Tibial artery (tissue), 4 donors: ENCODE measurements around the gene ACAP3.

ENCODE experiments used
- DNase-seq, 2 donors: peaks; one replicate each; pipeline ENCODE4 v3.0.0-alpha.2; 2019
- H3K27ac ChIP-seq, 2 donors: fragments of 200-600 bp; sonication (generic) in 1 of 2; 1 replicate in 1 of 2; 2 replicates in 1 of 2; pipeline ENCODE4 v1.5.1; 2018 to 2019; ENCODE audit warnings: mild to moderate bottlenecking in 1 of 2
- H3K27me3 ChIP-seq, 2 donors: fragments of 200-600 bp; sonication (generic) in 1 of 2; one replicate each; pipeline versions ENCODE4 v1.5.1 to v1.6.0; 2016 to 2019
- H3K36me3 ChIP-seq, 3 donors: fragments of 200-600 bp; sonication (generic) in 2 of 3; one replicate each; pipeline ENCODE4 v1.5.1; 2016 to 2019; ENCODE audit warnings: mild to moderate bottlenecking in 2 of 3
- H3K4me1 ChIP-seq, 4 donors: fragments of 200-600 bp; sonication (generic) in 2 of 4; 1 replicate in 3 of 4; 2 replicates in 1 of 4; pipeline ENCODE4 v1.5.1; 2016 to 2019
- H3K4me3 ChIP-seq, 2 donors: fragments of 200-600 bp; sonication (generic) in 1 of 2; 1 replicate in 1 of 2; 2 replicates in 1 of 2; pipeline ENCODE4 v1.5.1; 2018 to 2019; ENCODE audit warnings: mild to moderate bottlenecking in 2 of 2
- H3K9me3 ChIP-seq, 3 donors: fragments of 200-600 bp; sonication (generic) in 1 of 3; one replicate each; pipeline ENCODE4 v1.5.1; 2016 to 2019
- intact Hi-C: fragments of 100-400 bp; cut with DNase I; formaldehyde crosslinking; loops from one replicate; pipeline ENCODE4 v1.15.0; 2023; ENCODE audit warnings: low total_unique reads
- TF ChIP-seq, protein P1 (sequence below), 2 experiments: fragments of 200-600 bp in 1 of 2; fragments of 450-650 bp in 1 of 2; IDR thresholded peaks; one replicate each; pipeline ENCODE4 v1.5.1; 2017 to 2019; ENCODE audit warnings: antibody characterized with exemption in 2 of 2, mild to moderate bottlenecking in 1 of 2, moderate library complexity in 1 of 2

The ACAP3 gene, protein sequence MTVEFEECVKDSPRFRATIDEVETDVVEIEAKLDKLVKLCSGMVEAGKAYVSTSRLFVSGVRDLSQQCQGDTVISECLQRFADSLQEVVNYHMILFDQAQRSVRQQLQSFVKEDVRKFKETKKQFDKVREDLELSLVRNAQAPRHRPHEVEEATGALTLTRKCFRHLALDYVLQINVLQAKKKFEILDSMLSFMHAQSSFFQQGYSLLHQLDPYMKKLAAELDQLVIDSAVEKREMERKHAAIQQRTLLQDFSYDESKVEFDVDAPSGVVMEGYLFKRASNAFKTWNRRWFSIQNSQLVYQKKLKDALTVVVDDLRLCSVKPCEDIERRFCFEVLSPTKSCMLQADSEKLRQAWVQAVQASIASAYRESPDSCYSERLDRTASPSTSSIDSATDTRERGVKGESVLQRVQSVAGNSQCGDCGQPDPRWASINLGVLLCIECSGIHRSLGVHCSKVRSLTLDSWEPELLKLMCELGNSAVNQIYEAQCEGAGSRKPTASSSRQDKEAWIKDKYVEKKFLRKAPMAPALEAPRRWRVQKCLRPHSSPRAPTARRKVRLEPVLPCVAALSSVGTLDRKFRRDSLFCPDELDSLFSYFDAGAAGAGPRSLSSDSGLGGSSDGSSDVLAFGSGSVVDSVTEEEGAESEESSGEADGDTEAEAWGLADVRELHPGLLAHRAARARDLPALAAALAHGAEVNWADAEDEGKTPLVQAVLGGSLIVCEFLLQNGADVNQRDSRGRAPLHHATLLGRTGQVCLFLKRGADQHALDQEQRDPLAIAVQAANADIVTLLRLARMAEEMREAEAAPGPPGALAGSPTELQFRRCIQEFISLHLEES

DNA sequence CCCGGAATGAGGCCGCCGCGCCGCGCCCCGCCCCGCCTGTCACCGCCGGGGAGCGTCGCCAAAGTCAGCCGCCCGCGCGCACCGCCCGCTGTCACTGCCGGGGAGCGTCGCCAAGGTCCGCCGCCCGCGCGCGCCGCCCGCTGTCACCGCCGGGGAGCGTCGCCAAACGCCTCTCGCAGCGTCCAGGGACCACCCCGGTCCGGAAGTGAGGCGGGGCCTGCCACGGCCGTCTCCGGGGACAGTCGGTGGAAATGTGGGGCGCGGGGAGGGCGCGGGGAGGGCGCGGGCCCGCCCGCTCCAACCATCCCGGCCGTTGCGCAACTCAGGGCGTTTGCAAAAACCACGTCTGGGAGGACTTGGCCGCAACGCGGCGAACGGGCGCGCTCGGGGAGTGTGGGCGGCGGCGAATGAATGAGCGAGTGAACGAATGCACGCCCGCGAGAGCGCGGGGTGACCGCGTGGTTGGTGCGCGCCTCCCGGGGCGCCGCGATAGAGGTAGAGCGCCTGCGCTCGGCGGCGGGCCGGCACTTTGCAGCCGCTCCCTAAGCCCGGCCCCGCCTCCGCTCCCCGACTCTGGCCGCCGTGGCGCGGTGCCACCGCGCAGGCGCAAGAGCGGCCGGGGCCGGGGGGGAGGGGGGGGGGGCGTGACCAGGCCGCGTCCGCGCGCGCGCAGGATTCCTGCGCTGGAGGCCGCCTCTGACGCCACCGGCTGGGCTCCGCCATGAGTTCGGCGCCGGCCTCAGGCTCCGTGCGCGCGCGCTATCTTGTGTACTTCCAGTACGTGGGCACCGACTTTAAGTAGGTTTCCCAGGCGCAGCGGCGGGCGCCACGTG lies at the start of gene ACAP3, which contains the start of gene PUSL1:
ACAP3 (minus strand) TSS at position 8 of the 833 bp plus-strand sequence. CDS start 115 bp downstream, outside the sequence.
PUSL1 (plus strand) TSS at position 675 of the 833 bp plus-strand sequence; CDS start at position 722, 47 bp downstream.
- H3K4me1 ChIP-seq: peaks cover 0 to 58% (median 49%) of the 10 kb centered on the region in 4 donors
- H3K9me3 ChIP-seq: no peaks in the 10 kb centered on the region
- H3K4me3 ChIP-seq: peak within 1 kb of the TSS; percentile 80 to 94
- intact Hi-C loops: no loop called here
- H3K27ac ChIP-seq: peak within 1 kb of the TSS; percentile 92 to 97
- peaks cover 19 to 27% (median 26%) of the 10 kb centered on the region in 3 donors for H3K36me3 ChIP-seq
- TF ChIP-seq, protein P1, sequence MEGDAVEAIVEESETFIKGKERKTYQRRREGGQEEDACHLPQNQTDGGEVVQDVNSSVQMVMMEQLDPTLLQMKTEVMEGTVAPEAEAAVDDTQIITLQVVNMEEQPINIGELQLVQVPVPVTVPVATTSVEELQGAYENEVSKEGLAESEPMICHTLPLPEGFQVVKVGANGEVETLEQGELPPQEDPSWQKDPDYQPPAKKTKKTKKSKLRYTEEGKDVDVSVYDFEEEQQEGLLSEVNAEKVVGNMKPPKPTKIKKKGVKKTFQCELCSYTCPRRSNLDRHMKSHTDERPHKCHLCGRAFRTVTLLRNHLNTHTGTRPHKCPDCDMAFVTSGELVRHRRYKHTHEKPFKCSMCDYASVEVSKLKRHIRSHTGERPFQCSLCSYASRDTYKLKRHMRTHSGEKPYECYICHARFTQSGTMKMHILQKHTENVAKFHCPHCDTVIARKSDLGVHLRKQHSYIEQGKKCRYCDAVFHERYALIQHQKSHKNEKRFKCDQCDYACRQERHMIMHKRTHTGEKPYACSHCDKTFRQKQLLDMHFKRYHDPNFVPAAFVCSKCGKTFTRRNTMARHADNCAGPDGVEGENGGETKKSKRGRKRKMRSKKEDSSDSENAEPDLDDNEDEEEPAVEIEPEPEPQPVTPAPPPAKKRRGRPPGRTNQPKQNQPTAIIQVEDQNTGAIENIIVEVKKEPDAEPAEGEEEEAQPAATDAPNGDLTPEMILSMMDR (IDR thresholded peaks at IDR 0.05): peak in 1 of 2 experiments; percentile 7
- no peaks in the 10 kb centered on the region for H3K27me3 ChIP-seq
- DNase-seq: peak; percentile 91 to 95

DNA sequence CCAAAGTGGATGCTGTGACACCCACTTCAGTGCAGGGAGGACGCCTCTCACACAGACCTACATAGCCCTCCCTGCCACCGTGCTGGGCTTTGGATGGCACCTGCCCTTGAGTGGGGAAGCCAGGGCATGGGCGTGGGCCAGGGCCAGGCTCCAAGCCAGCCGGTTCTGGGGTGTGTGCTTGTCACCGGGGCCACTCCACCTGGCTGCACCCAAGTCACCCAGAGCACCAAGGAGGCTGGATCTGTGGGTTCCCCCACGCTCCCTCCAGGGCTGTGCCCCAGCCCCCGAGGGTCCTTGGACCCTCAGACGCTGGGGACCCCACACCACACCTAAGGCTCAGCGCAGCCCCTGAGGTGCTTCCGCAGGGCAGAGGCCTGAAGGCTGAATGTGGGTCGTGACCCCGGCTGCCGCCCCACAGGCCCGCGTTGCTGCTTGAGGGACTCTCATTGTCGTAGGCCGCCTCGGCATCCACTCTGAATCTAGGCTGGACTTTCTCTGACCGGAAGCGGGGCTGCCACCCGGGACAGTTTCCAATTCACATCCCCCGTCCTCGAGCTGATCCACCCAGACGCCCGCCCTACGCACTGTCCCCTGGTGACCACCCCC lies 49.2 kb upstream of the ACAP3 start:
- H3K27ac ChIP-seq: peak overlapping the region; percentile 94 to 97
- peaks cover 9 to 27% (median 24%) of the 10 kb centered on the region in 3 donors for H3K36me3 ChIP-seq
- intact Hi-C loops: no loop called here
- H3K4me3 ChIP-seq: peak overlapping the region; percentile 71 to 78
- H3K9me3 ChIP-seq: no peaks in the 10 kb centered on the region
- H3K27me3 ChIP-seq: no peaks in the 10 kb centered on the region
- H3K4me1 ChIP-seq: peaks cover 0 to 96% (median 81%) of the 10 kb centered on the region in 4 donors
- TF ChIP-seq, protein P1 (IDR thresholded peaks at IDR 0.05): no peak
- no peak for DNase-seq

DNA sequence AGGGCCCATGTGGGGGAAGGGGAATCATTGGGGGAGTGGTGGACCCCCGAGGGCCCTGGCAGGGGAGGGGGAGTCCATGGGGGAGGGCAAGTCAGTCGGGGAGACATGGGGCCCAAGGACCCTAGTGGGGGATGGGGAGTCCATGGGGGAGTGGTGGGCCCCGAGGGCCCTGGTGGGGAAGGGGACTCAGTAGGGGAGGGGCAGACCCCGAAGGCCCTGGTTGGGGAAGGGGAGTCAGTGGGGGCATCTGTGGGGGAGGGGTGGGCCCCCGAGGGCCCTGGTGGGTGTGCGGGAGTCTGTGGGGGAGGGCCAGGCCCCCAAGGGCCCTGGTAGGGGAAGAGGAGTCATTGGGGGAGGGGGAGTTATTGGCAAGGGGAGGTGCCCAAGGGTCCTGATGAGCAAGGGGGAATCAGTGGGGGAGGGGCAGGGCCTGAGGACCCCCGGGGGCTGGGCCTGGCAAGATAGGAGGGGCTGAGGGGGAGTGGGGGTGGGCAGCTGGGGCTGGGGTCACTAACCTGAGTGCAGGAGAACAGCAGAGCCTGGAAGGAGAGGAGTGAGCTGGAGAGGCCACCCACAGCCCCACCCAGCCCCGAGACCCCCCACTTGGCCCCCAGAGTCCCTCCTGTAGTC lies 48.6 kb upstream of the ACAP3 start:
- peak overlapping the region; percentile 71 to 78 for H3K4me3 ChIP-seq
- DNase-seq: no peak
- TF ChIP-seq, protein P1 (IDR thresholded peaks at IDR 0.05): no peak
- peaks cover 0 to 99% (median 84%) of the 10 kb centered on the region in 4 donors for H3K4me1 ChIP-seq
- H3K27ac ChIP-seq: peak overlapping the region; percentile 94 to 97
- intact Hi-C loops: no loop called here
- no peaks in the 10 kb centered on the region for H3K9me3 ChIP-seq
- peaks cover 9 to 27% (median 24%) of the 10 kb centered on the region in 3 donors for H3K36me3 ChIP-seq
- H3K27me3 ChIP-seq: no peaks in the 10 kb centered on the region

DNA sequence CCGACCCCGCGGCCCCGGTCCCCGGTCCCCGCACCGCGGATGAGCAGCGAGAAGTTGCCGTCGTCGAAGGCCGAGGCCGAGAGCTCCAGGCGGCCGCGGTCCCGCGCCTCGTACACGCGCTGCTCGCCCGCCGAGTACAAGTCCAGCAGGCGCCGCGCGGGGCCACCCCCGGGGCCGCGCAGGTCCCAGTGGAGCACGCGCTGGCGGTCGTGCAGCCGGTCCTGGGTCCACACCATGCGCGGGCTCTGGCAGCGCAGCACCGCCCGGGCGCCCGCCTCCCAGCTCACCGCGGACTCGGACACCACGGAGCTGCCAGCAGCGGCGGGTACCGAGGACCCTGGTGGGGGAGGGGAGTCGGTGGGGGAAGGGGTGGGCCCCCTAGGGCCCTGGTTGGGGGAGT lies 47.7 kb upstream of the ACAP3 start:
- intact Hi-C loops: no loop called here
- peaks cover 9 to 27% (median 24%) of the 10 kb centered on the region in 3 donors for H3K36me3 ChIP-seq
- peak in 1 of 2 donors; percentile 84 for DNase-seq
- H3K9me3 ChIP-seq: no peaks in the 10 kb centered on the region
- peaks cover 0 to 91% (median 77%) of the 10 kb centered on the region in 4 donors for H3K4me1 ChIP-seq
- TF ChIP-seq, protein P1 (IDR thresholded peaks at IDR 0.05): no peak
- peak overlapping the region; percentile 71 to 78 for H3K4me3 ChIP-seq
- peak overlapping the region; percentile 94 to 97 for H3K27ac ChIP-seq
- H3K27me3 ChIP-seq: no peaks in the 10 kb centered on the region
